Right lobe of liver (tissue), 6 donors: ENCODE measurements around the gene HOXA4. TPM values are rescaled to one million over a fixed set of nuclear protein-coding genes. Genes with fewer than 3 reads are reported as not detected.
A peak's percentile ranks its signal among the peaks of the same experiment; 100 is the strongest.

Experiments
- ATAC-seq, 4 donors: fragments of 200-7000 bp; cut with Tn5 transposase; one replicate each; pipeline ENCODE4 v1.9.1; 2020; ENCODE audit warnings: mild to moderate bottlenecking in 4 of 4, moderate library complexity in 4 of 4
- DNase-seq, 3 donors: peaks; one replicate each; pipeline ENCODE4 v3.0.0-alpha.2; 2020
- H3K27ac ChIP-seq, 3 donors: fragments of 200-600 bp; one replicate each; pipeline ENCODE4 v1.8.0; 2022
- H3K27me3 ChIP-seq, 2 donors: fragments of 200-600 bp; one replicate each; pipeline ENCODE4 v1.8.0; 2022
- H3K36me3 ChIP-seq, 4 donors: fragments of 200-600 bp; sonication (generic) in 1 of 4; one replicate each; pipeline versions ENCODE4 v1.5.1 to v1.8.0; 2017 to 2022; ENCODE audit warnings: control low read depth in 1 of 4
- H3K4me1 ChIP-seq, 4 donors: fragments of 200-600 bp; sonication (generic) in 1 of 4; one replicate each; pipeline versions ENCODE4 v1.5.1 to v1.8.0; 2017 to 2022; ENCODE audit warnings: control low read depth in 1 of 4
- H3K4me3 ChIP-seq, 3 donors: fragments of 200-600 bp; one replicate each; pipeline ENCODE4 v1.8.0; 2022
- H3K9me3 ChIP-seq, 4 donors: fragments of 200-600 bp; sonication (generic) in 1 of 4; one replicate each; pipeline versions ENCODE4 v1.5.1 to v1.8.0; 2017 to 2022; ENCODE audit warnings: control low read depth in 1 of 4
- CTCF ChIP-seq, 4 donors: fragments of 200-600 bp in 3 of 4; fragments of 450-650 bp in 1 of 4; IDR thresholded peaks; one replicate each; pipeline versions ENCODE4 v1.5.1 to v1.8.0; 2016 to 2022; ENCODE audit warnings: antibody characterized with exemption in 4 of 4, mild to moderate bottlenecking in 2 of 4
- POLR2A ChIP-seq: fragments of 450-650 bp; IDR thresholded peaks from one replicate; pipeline ENCODE4 v1.6.1; 2017; ENCODE audit warnings: antibody characterized with exemption, mild to moderate bottlenecking
- WGBS: methylation state at CpG from one replicate; pipeline ENCODE4 v1.1.6; 2018; ENCODE audit warnings: low coverage, low lambda C conversion rate; ENCODE audit not compliant: insufficient coverage; ENCODE audit errors: missing lambda C conversion rate; 5-methylcytosine and 5-hydroxymethylcytosine counted together
- intact Hi-C, 2 donors: fragments of 100-400 bp; cut with DNase I; formaldehyde crosslinking; loops; one replicate each; pipeline versions ENCODE4 v1.11.2 to v1.14.1; 2022
- total RNA-seq, 6 experiments: library from RNA; depleted of rRNA in 2 of 6; stranded (reverse); fragments of >200 nt in 2 of 6; fragmentation: NEBNext Ultra II Directional in 3 of 6; extraction: Animal tissue kit (Norgen Biotek cat#: 25700) in 3 of 6; gene quantifications; one replicate each; pipeline versions ENCODE4 v1.1.0 to v1.2.4, GENCODE V29; 2016 to 2023
- donor health status: DM: no; HTN: yes; CAD: no.
- donor health status: DM: no; HTN: no; CAD: no.
- donor health status: DM: no; HTN: no; CAD: no.
- donor health status: DM: no; HTN: yes; CAD: no.
- donor health status: DM: no; HTN: yes; CAD: no.

HOXA4 gene
- total RNA-seq, 6 experiments from 2014 or later, result 0.55 to 1.6 (median 0.75) TPM; not detected in 1

- H3K27ac ChIP-seq, result peak overlapping the region in 2 of 3 donors; percentile 26 to 81
Measured at GRCh38 chr7:27116962-27117886, 13.3 kb downstream of the HOXA4 start.

GRCh38 chr7:27116031-27116961 lies 14.3 kb downstream of the HOXA4 start:
- DNase-seq (no peak), ATAC-seq (no peak)
- WGBS, result 46% methylated on average over 19 of the region's 20 CpGs
- Histone ChIP-seq H3K27ac (peak overlapping the region; percentile 50 to 81 (median 59)), H3K9me3 (no peaks in the 10 kb centered on the region), H3K4me1 (peaks cover 0 to 6% (median 0%) of the 10 kb centered on the region in 4 donors), H3K27me3 (peaks cover 0 to 6% of the 10 kb centered on the region in 2 donors), H3K4me3 (peak overlapping the region; percentile 6 to 30 (median 12)), H3K36me3 (no peaks in the 10 kb centered on the region)
- TF ChIP-seq POLR2A, result no peak
- no peak for TF ChIP-seq CTCF (IDR thresholded peaks at IDR 0.05)
- intact Hi-C loops, result no loop called here

More at GRCh38 chr7:27116962-27117886, 13.3 kb downstream of the HOXA4 start:
- Histone ChIP-seq H3K4me3 (no peak overlapping the region), H3K4me1 (peaks cover 0 to 11% (median 3%) of the 10 kb centered on the region in 4 donors), H3K9me3 (no peaks in the 10 kb centered on the region), H3K36me3 (no peaks in the 10 kb centered on the region), H3K27me3 (peaks cover 0 to 6% of the 10 kb centered on the region in 2 donors)
- ATAC-seq, result no peak
- TF ChIP-seq CTCF (IDR thresholded peaks at IDR 0.05) (no peak), POLR2A (no peak)
- intact Hi-C loops, result no loop called here
- DNase-seq, result no peak
- WGBS, result 36% methylated on average over 7 of the region's 12 CpGs

GRCh38 chr7:27115221-27116026 lies 15.1 kb downstream of the HOXA4 start:
- ATAC-seq (peak in 1 of 4 donors; percentile 6), DNase-seq (no peak)
- H3K4me3 ChIP-seq, result peak overlapping the region; percentile 6 to 30 (median 12)
- WGBS, result 34% methylated on average over 22 of the region's 45 CpGs
- H3K27me3 ChIP-seq, result peaks cover 0 to 14% of the 10 kb centered on the region in 2 donors
- intact Hi-C loops, result no loop called here
- peaks cover 0 to 4% (median 0%) of the 10 kb centered on the region in 4 donors for H3K4me1 ChIP-seq
- H3K9me3 ChIP-seq, result no peaks in the 10 kb centered on the region
- peak overlapping the region; percentile 50 to 81 (median 59) for H3K27ac ChIP-seq
- no peaks in the 10 kb centered on the region for H3K36me3 ChIP-seq
- no peak for TF ChIP-seq POLR2A
- TF ChIP-seq CTCF (IDR thresholded peaks at IDR 0.05), result no peak

GRCh38 chr7:27114881-27115220 lies 15.7 kb downstream of the HOXA4 start:
- no peaks in the 10 kb centered on the region for H3K36me3 ChIP-seq
- H3K9me3 ChIP-seq, result no peaks in the 10 kb centered on the region
- H3K27ac ChIP-seq, result peak overlapping the region; percentile 50 to 81 (median 59)
- 27% methylated on average over 6 of the region's 6 CpGs for WGBS
- peaks cover 0 to 16% of the 10 kb centered on the region in 2 donors for H3K27me3 ChIP-seq
- H3K4me3 ChIP-seq, result peak overlapping the region; percentile 6 to 30 (median 12)
- DNase-seq (no peak), ATAC-seq (no peak)
- TF ChIP-seq CTCF (IDR thresholded peaks at IDR 0.05), result no peak
- TF ChIP-seq POLR2A, result no peak
- H3K4me1 ChIP-seq, result peaks cover 0 to 4% (median 0%) of the 10 kb centered on the region in 4 donors
- intact Hi-C loops, result no loop called here
